Activated CD4-positive, alpha-beta T cell treated with anti-CD3 and anti-CD28 coated beads, Interleukin-2, amount 10 ng/mL, durations not matched to agents 24 days and 14 days (primary cell): ENCODE results near the gene TRIM44. TPM values are rescaled to one million over a fixed set of nuclear protein-coding genes. Genes with fewer than 3 reads are reported as not detected.

ENCODE experiments used
- DNase-seq: peaks from one replicate; pipeline ENCODE4 v3.0.0; 2022
- H3K27ac Mint-ChIP-seq: one replicate; pipeline ENCODE4 v1.8.0; 2022; ENCODE audit warnings: mild to moderate bottlenecking, mixed read lengths
- H3K27me3 Mint-ChIP-seq: one replicate; pipeline ENCODE4 v1.8.0; 2022; ENCODE audit warnings: mixed read lengths
- H3K36me3 Mint-ChIP-seq: one replicate; pipeline ENCODE4 v1.8.0; 2022; ENCODE audit warnings: low read depth, mild to moderate bottlenecking, mixed read lengths
- H3K4me1 Mint-ChIP-seq: one replicate; pipeline ENCODE4 v1.8.0; 2021; ENCODE audit warnings: mixed read lengths
- H3K4me3 Mint-ChIP-seq: one replicate; pipeline ENCODE4 v1.8.0; 2022; ENCODE audit warnings: mild to moderate bottlenecking, moderate library complexity, mixed read lengths
- H3K9me3 Mint-ChIP-seq: one replicate; pipeline ENCODE4 v1.8.0; 2021; ENCODE audit warnings: mixed read lengths
- intact Hi-C: fragments of 100-400 bp; cut with micrococcal nuclease; formaldehyde crosslinking; loops from one replicate; pipeline ENCODE4 v1.15.1; 2023
- total RNA-seq: library from RNA; stranded (reverse); gene quantifications from 2 replicates; pipeline ENCODE4 v1.2.3, GENCODE V29; 2022

Gene TRIM44
- total RNA-seq, 1 donor from 2014 or later, result 27.8 TPM

DNA sequence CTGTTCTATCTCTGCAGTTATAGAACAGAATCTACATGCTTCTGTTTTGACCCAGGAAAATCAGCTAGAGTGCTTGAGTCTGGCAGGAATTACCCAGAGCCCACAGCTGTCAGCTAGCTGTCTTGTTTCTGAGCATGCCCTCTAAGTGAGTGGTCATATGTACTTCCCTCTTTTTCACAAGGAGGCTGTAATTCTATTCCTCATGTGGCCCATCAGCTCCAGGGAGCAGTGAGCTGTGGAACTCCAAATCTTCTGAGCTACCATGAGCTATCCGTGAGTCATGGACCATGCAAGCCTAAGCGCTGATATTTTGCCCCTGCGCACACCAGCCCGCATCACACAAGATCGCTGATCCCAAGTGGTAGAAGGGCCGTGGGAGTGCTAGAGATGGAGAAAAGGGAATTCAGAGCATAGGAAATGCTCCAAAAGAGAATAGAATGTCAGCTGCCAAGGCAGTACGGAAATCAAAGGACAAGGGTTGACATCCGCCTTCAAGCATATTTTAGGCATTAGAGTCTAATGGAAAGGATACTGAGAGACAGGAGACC is 38.9 kb upstream of the TRIM44 start:
- Mint-ChIP-seq H3K4me3 (no peak overlapping the region), H3K4me1 (peaks cover 2% of the 10 kb centered on the region), H3K9me3 (no peaks in the 10 kb centered on the region), H3K27ac (no peak overlapping the region), H3K36me3 (peaks cover 1% of the 10 kb centered on the region), H3K27me3 (peaks cover 67% of the 10 kb centered on the region)
- intact Hi-C loops, result no loop called here
- DNase-seq, result no peak

- Mint-ChIP-seq H3K27ac (no peak overlapping the region), H3K9me3 (no peaks in the 10 kb centered on the region), H3K4me1 (peaks cover 2% of the 10 kb centered on the region), H3K36me3 (peaks cover 1% of the 10 kb centered on the region), H3K27me3 (peaks cover 71% of the 10 kb centered on the region), H3K4me3 (no peak overlapping the region)
- no peak for DNase-seq
- intact Hi-C loops, result no loop called here
These were observed 38.3 kb upstream of the TRIM44 start for GRCh38 chr11:35624316-35624715.

- Mint-ChIP-seq H3K27me3 (peaks cover 70% of the 10 kb centered on the region), H3K27ac (no peak overlapping the region), H3K4me1 (peaks cover 1% of the 10 kb centered on the region), H3K9me3 (no peaks in the 10 kb centered on the region), H3K4me3 (no peak overlapping the region), H3K36me3 (peaks cover 1% of the 10 kb centered on the region)
- intact Hi-C loops, result no loop called here
- no peak for DNase-seq
These were observed 37.8 kb upstream of the TRIM44 start for GRCh38 chr11:35624781-35625180.

- H3K27me3 Mint-ChIP-seq, result peaks cover 61% of the 10 kb centered on the region
- no peaks in the 10 kb centered on the region for H3K4me1 Mint-ChIP-seq
- no peak for DNase-seq
- H3K9me3 Mint-ChIP-seq, result no peaks in the 10 kb centered on the region
- no peak overlapping the region for H3K27ac Mint-ChIP-seq
- intact Hi-C loops, result no loop called here
- no peaks in the 10 kb centered on the region for H3K36me3 Mint-ChIP-seq
- no peak overlapping the region for H3K4me3 Mint-ChIP-seq
These were observed 36.1 kb upstream of the TRIM44 start for GRCh38 chr11:35626501-35626900.

DNA sequence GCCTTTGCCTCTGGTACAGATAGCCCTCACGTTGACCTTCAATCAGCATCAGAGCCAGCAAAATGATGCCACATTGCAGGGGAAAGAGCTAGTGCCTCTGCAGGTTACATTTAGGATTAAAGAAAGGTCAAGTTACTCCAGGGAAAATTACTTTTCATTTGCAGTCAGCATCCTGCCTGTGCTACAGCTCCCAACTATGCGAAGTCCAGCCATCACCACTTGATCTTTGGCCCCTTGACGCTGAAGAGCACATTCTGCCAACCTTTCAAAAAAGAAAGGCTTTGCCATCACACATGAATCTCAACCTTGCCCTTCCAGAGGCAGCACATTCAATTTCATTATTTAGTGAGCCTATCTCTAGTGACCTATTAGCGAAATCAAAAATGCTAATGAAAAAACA is 33.1 kb upstream of the TRIM44 start:
- Mint-ChIP-seq H3K36me3 (no peaks in the 10 kb centered on the region), H3K27ac (no peak overlapping the region), H3K4me1 (no peaks in the 10 kb centered on the region), H3K27me3 (peaks cover 41% of the 10 kb centered on the region), H3K9me3 (no peaks in the 10 kb centered on the region), H3K4me3 (no peak overlapping the region)
- intact Hi-C loops, result no loop called here
- DNase-seq, result no peak

DNA sequence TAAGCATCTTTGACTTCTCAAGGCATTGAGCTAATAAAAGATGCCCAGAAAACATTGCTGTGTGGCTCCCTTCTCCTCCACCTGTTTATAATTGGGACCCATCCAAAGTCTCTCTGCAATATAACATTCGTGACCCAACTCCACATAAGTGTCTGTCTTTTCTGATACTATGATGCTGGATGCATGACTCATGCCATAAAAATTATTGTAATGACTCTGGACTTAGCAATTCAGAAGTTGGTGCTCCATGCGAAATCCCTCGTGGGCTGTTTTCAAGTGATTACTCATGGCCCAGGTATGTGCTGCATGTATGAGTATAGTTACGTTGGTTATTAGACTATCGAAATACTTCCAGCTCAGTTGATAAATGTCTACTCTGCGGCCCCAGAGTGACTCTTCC is 32.7 kb upstream of the TRIM44 start:
- intact Hi-C loops, result no loop called here
- H3K36me3 Mint-ChIP-seq, result no peaks in the 10 kb centered on the region
- peaks cover 41% of the 10 kb centered on the region for H3K27me3 Mint-ChIP-seq
- no peaks in the 10 kb centered on the region for H3K9me3 Mint-ChIP-seq
- DNase-seq, result no peak
- H3K4me3 Mint-ChIP-seq, result no peak overlapping the region
- no peak overlapping the region for H3K27ac Mint-ChIP-seq
- no peaks in the 10 kb centered on the region for H3K4me1 Mint-ChIP-seq

DNA sequence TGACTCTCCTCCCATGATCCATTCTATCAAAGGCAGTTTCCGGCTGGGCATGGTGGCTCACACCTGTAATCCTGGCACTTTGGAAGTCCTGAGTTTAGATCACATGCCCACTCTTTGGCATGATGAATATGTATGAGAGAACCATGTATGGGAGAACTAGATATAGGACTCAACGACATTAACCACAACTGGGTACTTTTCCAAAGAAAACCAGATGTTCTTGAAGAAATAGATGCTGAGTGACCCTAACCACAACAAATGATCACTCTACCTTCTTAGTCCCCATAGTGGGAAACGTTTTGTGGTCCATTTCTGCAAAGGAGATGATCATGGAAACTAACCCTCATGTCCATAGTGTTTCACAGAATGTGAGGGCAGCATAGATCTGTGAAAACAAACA is 30.7 kb upstream of the TRIM44 start:
- Mint-ChIP-seq H3K9me3 (no peaks in the 10 kb centered on the region), H3K36me3 (no peaks in the 10 kb centered on the region), H3K27ac (no peak overlapping the region), H3K27me3 (peaks cover 28% of the 10 kb centered on the region), H3K4me1 (no peaks in the 10 kb centered on the region), H3K4me3 (no peak overlapping the region)
- no peak for DNase-seq
- intact Hi-C loops, result no loop called here

DNA sequence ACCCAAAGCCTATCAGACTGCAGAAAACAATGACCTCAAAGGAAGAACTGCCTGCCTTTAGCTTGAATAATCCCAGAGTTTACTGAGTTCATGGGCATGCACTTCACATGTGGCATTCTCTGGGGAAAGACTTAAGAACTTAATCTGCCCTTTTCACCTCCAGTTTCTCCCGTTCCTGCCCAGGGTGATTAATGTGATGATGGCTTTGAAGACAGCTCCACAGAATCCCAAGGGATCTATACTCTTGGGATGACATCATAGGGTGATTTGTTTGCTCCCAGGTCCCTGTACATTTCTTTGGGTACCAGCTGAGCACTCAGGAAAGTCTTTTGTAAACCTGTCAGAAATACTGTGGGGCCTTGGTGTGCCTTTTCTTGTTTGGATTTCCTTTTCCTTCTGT is 30.3 kb upstream of the TRIM44 start:
- no peaks in the 10 kb centered on the region for H3K4me1 Mint-ChIP-seq

GRCh38 chr11:35633827-35634423 is 28.6 kb upstream of the TRIM44 start:
- Mint-ChIP-seq H3K4me3 (no peak overlapping the region), H3K4me1 (no peaks in the 10 kb centered on the region), H3K36me3 (no peaks in the 10 kb centered on the region), H3K27me3 (peaks cover 28% of the 10 kb centered on the region), H3K9me3 (no peaks in the 10 kb centered on the region), H3K27ac (no peak overlapping the region)
- DNase-seq, result no peak
- intact Hi-C loops, result no loop called here

More for the DNA sequence above, 30.3 kb upstream of the TRIM44 start:
- no peak overlapping the region for H3K4me3 Mint-ChIP-seq
- no peaks in the 10 kb centered on the region for H3K36me3 Mint-ChIP-seq
- no peak for DNase-seq
- peaks cover 26% of the 10 kb centered on the region for H3K27me3 Mint-ChIP-seq
- H3K9me3 Mint-ChIP-seq, result no peaks in the 10 kb centered on the region
- intact Hi-C loops, result no loop called here
- H3K27ac Mint-ChIP-seq, result no peak overlapping the region

DNA sequence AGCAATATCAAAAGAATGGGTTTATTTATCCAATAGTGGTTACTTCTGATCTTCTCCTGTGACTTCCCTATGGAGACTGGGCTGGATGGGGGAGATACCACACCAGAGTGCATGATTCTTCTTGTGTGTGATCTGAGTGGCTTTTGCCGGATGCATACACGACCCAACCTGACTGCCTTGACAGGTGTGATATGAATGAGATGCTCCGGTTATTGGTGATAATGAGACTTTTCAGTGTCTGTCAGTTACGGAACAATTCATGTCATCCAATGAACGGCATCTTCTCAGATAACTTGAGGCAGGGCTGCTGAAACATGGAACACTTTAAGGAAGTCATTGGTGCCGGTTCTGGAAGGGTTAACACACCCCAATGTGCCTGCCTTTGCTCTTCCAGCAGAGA is 26.6 kb upstream of the TRIM44 start:
- no peak overlapping the region for H3K4me3 Mint-ChIP-seq
- intact Hi-C loops, result no loop called here
- H3K4me1 Mint-ChIP-seq, result no peaks in the 10 kb centered on the region
- H3K9me3 Mint-ChIP-seq, result no peaks in the 10 kb centered on the region
- H3K36me3 Mint-ChIP-seq, result no peaks in the 10 kb centered on the region
- H3K27me3 Mint-ChIP-seq, result peaks cover 25% of the 10 kb centered on the region
- DNase-seq, result no peak
- H3K27ac Mint-ChIP-seq, result no peak overlapping the region

GRCh38 chr11:35639591-35640179 is 22.9 kb upstream of the TRIM44 start:
- Mint-ChIP-seq H3K4me3 (no peak overlapping the region), H3K4me1 (no peaks in the 10 kb centered on the region), H3K27me3 (peaks cover 20% of the 10 kb centered on the region), H3K9me3 (no peaks in the 10 kb centered on the region), H3K36me3 (no peaks in the 10 kb centered on the region), H3K27ac (no peak overlapping the region)
- DNase-seq, result no peak
- intact Hi-C loops, result no loop called here

DNA sequence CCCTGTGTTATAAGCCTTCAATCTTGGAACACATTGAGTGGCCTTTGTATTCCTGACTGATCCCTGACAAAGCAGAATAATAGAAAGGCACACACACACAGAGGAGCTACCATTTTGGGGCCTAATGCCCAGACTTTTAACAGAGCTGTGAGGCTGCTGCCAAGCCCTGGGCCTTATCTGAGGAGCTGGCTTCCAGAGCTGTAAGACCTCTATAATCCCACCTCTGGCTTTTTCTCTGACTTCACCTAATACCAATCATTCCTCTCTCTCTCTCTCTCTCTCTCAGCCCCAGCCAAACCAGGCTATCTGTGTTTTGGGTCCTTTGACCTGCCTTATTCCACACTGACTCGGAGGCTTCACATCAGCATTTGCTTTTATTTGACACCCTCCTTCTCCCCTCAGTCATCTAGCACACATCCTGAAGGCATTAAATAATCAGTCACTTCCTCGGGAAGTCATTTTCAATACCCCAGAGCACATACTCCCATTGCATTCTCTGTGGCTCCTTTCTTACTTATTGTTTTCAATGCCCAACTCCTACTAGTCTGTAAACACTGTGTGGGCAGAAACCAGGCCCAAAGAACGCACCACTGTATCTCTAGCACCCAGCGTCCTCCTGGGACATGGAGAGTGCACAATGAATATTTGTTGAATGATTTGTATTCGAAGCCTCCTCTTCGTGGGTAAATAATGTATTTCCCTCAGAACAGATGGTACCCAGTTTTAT is 21.2 kb upstream of the TRIM44 start:
- intact Hi-C loops, result no loop called here

GRCh38 chr11:35641964-35642363 is 20.6 kb upstream of the TRIM44 start:
- no peak for DNase-seq
- Mint-ChIP-seq H3K9me3 (no peaks in the 10 kb centered on the region), H3K27me3 (peaks cover 27% of the 10 kb centered on the region), H3K4me3 (no peak overlapping the region), H3K4me1 (no peaks in the 10 kb centered on the region), H3K36me3 (no peaks in the 10 kb centered on the region), H3K27ac (no peak overlapping the region)
- intact Hi-C loops, result no loop called here

More for the DNA sequence above, 21.2 kb upstream of the TRIM44 start:
- Mint-ChIP-seq H3K27me3 (peaks cover 26% of the 10 kb centered on the region), H3K9me3 (no peaks in the 10 kb centered on the region), H3K4me3 (no peak overlapping the region), H3K4me1 (no peaks in the 10 kb centered on the region), H3K36me3 (no peaks in the 10 kb centered on the region), H3K27ac (no peak overlapping the region)
- DNase-seq, result no peak

GRCh38 chr11:35647421-35648093 is 15.0 kb upstream of the TRIM44 start:
- no peak overlapping the region for H3K4me3 Mint-ChIP-seq
- no peak for DNase-seq
- intact Hi-C loops, result no loop called here
- H3K27ac Mint-ChIP-seq, result no peak overlapping the region
- peaks cover 38% of the 10 kb centered on the region for H3K27me3 Mint-ChIP-seq
- H3K9me3 Mint-ChIP-seq, result no peaks in the 10 kb centered on the region
- H3K4me1 Mint-ChIP-seq, result no peaks in the 10 kb centered on the region
- no peaks in the 10 kb centered on the region for H3K36me3 Mint-ChIP-seq
